Prostate gland (tissue), 2 donors: ENCODE data around the gene CNOT6L.

ENCODE experiments used
- CTCF ChIP-seq, 4 experiments: fragments of 200-600 bp in 2 of 4; fragments of 450-650 bp in 2 of 4; sonication (generic) in 2 of 4; IDR thresholded peaks; 1 replicate in 3 of 4; 2 replicates in 1 of 4; pipeline ENCODE4 v1.5.1; 2016 to 2019; ENCODE audit warnings: antibody characterized with exemption in 4 of 4, mild to moderate bottlenecking in 2 of 4, moderate library complexity in 2 of 4
- POLR2A ChIP-seq: fragments of 450-650 bp; IDR thresholded peaks from one replicate; pipeline ENCODE4 v1.6.1; 2016; ENCODE audit warnings: antibody characterized with exemption, mild to moderate bottlenecking
- POLR2AphosphoS5 ChIP-seq: sonication (generic); formaldehyde crosslinking; IDR thresholded peaks from one replicate; pipeline ENCODE4 v1.6.1; 2017; ENCODE audit warnings: antibody characterized with exemption

- TF ChIP-seq POLR2A (no peak), POLR2AphosphoS5 (no peak), CTCF (IDR thresholded peaks at IDR 0.05) (no peak)
These were observed 1.7 kb downstream of the CNOT6L start for GRCh38 chr4:77817304-77818072.
